Stimulated activated naive CD8-positive, alpha-beta T cell treated with anti-CD3 and anti-CD28 coated beads, Interleukin-15, amount 100 ng/mL, for 72 hours (primary cell): ENCODE measurements around the gene ACD.

Experiments
- ATAC-seq: fragments of 150-1000 bp; cut with Tn5 transposase; 2 replicates; pipeline ENCODE4 v1.10.0; 2021; ENCODE audit warnings: mild to moderate bottlenecking, moderate library complexity
- DNase-seq, 2 donors: peaks; one replicate each; pipeline ENCODE4 v3.0.0; 2021 to 2022
- H3K27ac Mint-ChIP-seq, 2 donors: one replicate each; pipeline ENCODE4 v1.8.0; 2022; ENCODE audit warnings: mild to moderate bottlenecking in 2 of 2, mixed read lengths in 2 of 2, moderate library complexity in 2 of 2
- H3K27me3 Mint-ChIP-seq: one replicate; pipeline ENCODE4 v1.8.0; 2022; ENCODE audit warnings: mixed read lengths
- H3K4me1 Mint-ChIP-seq: one replicate; pipeline ENCODE4 v1.8.0; 2022; ENCODE audit warnings: mild to moderate bottlenecking, mixed read lengths
- H3K4me3 Mint-ChIP-seq, 2 donors: one replicate each; pipeline ENCODE4 v1.8.0; 2022; ENCODE audit warnings: mild to moderate bottlenecking in 2 of 2, mixed read lengths in 2 of 2, moderate library complexity in 1 of 2
- H3K9me3 Mint-ChIP-seq, 2 donors: one replicate each; pipeline ENCODE4 v1.8.0; 2022; ENCODE audit warnings: mixed read lengths in 2 of 2

Gene ACD

DNA sequence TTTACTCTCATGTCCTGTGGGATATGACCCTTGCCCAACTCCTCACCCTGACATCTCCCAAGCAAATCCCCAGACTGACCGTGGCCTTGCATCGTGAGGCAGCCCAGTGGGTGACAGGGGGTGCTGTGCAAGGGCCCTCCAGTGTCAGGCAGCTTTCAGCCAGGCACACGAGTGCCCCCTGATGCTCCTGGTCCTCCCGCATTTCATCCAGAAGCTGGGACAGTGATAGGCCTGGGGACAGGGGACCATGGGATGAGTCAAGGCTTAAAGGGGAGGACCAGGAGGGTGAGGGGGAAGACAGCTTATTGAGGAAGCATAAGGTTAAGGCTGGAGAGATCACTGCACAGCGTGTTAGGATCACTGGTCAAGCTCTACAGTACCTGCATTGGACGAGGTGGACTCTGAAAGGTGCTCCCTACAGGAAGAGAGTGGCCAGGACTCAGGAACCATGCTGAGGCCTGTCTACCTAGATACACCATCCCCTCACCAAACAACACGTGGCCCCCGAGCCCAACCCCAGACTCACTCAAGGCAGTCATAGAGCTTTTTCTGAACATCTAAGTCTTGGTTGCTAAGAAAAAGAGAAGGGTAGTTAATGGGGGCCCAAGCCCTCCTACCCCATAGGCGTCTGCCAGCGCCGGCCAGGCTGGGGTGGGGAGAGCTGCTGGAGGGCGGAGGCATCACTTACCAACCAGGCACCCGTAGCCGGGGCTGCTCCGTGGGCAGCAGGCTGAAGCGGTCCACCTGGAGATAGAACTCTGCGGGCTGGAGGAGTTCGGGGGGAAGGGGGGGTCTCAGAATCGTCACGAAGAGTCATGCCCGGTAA lies 998 bp downstream of the ACD start:
- peak overlapping the region; percentile 95 for H3K4me3 Mint-ChIP-seq
- H3K27ac Mint-ChIP-seq: peak overlapping the region; percentile 28 to 81
- H3K9me3 Mint-ChIP-seq: no peaks in the 10 kb centered on the region
- no peaks in the 10 kb centered on the region for H3K27me3 Mint-ChIP-seq
- peaks cover 54% of the 10 kb centered on the region for H3K4me1 Mint-ChIP-seq
- ATAC-seq (no peak), DNase-seq (no peak)

DNA sequence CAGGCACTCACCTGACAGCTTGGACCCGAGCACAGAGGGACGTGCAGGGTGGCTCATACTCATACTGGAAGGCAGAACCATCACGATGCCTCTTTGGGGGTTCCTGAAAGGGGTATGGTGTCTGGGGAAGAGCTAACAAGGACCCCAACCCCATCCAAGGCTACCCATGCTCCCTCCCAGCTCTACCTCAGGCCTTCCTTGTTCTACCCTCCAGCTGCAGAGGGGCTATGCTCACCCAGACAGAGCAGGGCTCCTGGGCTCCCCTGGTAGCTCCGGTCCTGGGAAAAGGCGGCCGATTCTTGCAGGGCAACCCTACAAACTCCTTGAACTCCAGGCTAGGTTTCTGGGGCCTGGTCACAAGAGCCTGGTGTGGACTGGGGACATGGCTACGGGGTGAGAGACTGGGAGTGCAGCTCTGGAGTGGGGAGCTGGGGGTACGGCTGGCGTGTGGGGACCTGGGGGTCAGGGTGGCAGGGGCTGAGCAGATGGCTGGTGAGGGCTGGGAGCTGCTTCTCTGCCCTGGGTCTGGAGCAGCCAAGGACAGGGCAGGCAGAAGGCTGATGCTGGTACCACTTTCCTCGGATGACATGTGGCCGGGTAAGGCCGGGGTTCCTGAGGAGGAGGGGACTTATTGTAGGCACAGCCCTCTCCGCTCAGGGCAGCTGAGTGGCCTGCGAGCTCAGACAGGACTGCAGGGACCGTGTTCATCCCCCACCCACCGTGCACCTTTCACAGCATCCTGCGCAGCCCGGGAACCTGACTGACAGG lies 2.1 kb downstream of the ACD start:
- H3K9me3 Mint-ChIP-seq: no peaks in the 10 kb centered on the region
- peak overlapping the region; percentile 14 to 69 for H3K27ac Mint-ChIP-seq
- H3K4me1 Mint-ChIP-seq: peaks cover 47% of the 10 kb centered on the region
- ATAC-seq: no peak
- no peak for DNase-seq
- H3K4me3 Mint-ChIP-seq: peak overlapping the region in 1 of 2 donors; percentile 95
- H3K27me3 Mint-ChIP-seq: no peaks in the 10 kb centered on the region

DNA sequence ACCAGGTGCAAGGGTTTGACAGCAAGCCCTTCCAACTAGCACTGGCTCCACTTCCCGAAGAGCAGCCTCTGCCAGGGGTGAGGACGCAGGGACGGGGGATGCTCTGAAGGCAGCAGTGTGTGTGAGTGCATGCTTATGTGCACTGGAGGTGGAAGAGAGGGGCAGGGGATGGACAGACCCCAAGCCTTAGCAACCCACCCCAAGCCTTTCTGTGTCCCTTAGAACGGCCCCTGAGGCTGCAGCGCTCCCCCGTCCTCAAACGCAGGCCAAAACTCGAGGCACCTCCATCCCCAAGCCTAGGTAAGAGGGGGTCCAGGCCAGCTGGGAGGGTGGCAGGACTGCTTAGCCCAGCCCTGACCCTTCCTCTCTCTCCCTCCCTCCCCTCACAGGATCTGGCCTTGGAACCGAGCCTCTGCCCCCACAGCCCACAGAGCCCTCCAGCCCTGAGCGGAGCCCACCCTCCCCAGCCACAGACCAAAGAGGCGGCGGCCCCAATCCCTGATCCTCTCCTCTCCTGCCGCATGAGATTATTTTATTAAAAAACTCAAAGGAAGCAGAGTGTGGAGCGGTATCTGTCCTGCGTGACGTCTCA lies 2.9 kb downstream of the ACD start:
- H3K4me3 Mint-ChIP-seq: no peak overlapping the region

DNA sequence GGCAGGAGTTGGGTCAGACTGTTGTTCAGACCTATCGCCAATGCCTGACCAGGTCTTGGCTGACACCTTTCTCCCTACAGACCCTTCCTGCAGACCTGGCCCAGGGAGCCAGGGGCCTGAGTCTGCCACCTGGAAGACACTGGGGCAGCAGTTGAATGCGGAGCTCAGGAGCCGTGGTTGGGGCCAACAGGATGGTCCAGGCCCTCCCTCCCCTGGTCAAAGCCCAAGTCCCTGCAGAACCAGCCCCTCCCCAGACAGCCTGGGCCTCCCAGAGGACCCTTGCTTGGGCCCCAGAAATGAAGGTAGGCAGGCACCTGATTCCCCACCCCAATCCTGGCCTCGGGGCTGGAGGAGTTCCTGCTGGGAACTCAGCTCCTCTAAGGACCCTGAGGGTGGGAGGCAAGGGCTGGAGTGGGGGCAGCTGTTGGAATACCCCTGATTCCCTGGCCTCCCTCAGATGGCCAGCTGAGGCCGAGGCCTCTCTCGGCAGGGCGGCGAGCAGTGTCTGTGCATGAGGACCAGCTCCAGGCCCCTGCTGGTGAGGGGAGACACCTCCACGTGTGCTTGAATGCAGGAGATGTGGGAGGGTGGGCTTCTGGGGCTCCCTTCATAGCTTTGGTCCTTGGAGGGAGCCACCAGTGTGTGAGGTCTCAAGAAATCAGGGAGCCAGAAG lies 3.6 kb downstream of the ACD start:
- no peak overlapping the region for H3K4me3 Mint-ChIP-seq
- H3K9me3 Mint-ChIP-seq: no peaks in the 10 kb centered on the region
- DNase-seq (no peak), ATAC-seq (no peak)
- peaks cover 47% of the 10 kb centered on the region for H3K4me1 Mint-ChIP-seq
- peak overlapping the region in 1 of 2 donors; percentile 27 for H3K27ac Mint-ChIP-seq
- H3K27me3 Mint-ChIP-seq: no peaks in the 10 kb centered on the region

More for the DNA sequence above, 2.9 kb downstream of the ACD start:
- H3K4me1 Mint-ChIP-seq: peaks cover 47% of the 10 kb centered on the region
- H3K9me3 Mint-ChIP-seq: no peaks in the 10 kb centered on the region
- DNase-seq: no peak
- ATAC-seq: no peak
- no peak overlapping the region for H3K27ac Mint-ChIP-seq
- H3K27me3 Mint-ChIP-seq: no peaks in the 10 kb centered on the region

DNA sequence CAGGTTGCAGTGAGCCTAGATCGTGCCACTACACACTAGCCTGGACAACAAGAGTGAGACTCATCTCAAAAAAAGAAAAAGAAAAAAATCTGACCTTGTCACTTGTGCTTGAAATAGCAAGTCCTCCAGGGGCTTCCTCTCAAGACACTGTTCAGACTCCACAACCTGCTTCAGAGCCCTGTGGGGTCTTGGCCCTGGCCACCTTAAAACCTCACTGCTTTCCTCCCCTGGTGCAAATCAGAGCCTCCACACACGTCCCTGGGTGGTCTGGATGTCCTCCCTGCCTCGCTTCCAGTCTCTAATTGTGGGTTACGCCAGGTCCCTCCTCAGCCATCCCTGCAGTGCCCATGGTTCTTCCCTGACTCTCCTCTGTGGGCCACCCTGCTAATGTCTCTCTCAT lies 4.7 kb downstream of the ACD start:
- peak overlapping the region; percentile 54 to 87 for H3K27ac Mint-ChIP-seq

DNA sequence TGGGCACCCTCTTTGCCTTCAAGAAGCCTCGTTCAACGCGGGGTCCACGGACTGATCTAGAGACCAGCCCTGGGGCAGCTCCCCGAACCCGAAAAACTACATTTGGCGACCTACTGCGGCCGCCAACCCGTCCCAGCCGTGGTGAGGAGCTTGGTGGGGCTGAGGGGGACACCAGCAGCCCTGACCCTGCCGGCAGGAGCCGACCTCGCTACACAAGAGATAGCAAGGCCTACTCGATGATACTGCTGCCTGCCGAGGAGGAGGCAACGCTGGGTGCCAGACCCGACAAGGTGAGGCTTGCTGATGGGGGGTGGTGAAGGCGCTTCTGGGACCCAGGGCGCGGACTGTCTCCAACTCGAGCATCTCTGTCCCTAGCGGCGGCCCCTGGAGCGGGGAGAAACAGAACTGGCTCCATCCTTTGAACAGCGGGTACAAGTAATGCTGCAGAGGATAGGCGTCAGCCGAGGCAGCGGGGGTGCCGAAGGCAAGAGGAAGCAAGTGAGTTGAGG lies 5.6 kb downstream of the ACD start:
- H3K4me3 Mint-ChIP-seq: no peak overlapping the region
- H3K27me3 Mint-ChIP-seq: no peaks in the 10 kb centered on the region
- ATAC-seq: no peak
- H3K27ac Mint-ChIP-seq: no peak overlapping the region
- no peaks in the 10 kb centered on the region for H3K9me3 Mint-ChIP-seq
- peaks cover 38% of the 10 kb centered on the region for H3K4me1 Mint-ChIP-seq
- DNase-seq: no peak

More for the DNA sequence above, 4.7 kb downstream of the ACD start:
- DNase-seq (no peak), ATAC-seq (no peak)
- Mint-ChIP-seq H3K9me3 (no peaks in the 10 kb centered on the region), H3K27me3 (no peaks in the 10 kb centered on the region), H3K4me3 (no peak overlapping the region), H3K4me1 (peaks cover 42% of the 10 kb centered on the region)

DNA sequence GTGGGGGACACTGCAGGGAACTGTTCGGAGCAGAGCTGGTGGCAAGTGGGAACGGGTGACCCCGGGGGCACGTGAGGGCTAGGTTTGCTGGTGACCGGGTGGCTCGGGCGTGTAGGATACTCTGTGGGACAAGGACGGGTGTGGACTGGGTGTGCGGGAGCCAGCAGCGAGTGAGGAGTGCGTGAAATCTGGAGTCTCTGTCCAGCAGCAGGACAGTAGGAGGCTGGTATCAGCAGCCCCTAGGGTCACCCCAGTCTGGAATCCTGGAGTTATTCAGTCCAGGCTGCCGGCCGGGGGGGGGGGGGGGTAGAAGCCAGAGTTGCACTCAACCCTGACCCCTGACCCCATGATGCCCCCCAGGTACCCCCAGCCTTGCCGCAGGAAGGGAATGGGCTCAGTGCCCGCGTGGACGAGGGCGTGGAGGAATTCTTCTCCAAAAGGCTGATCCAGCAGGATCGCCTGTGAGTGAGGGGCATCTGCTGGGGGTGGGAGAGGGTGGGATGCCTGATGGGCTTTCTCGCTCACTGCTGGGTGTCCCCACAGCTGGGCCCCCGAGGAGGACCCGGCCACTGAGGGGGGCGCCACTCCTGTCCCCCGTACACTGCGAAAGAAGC lies 6.2 kb downstream of the ACD start:
- no peaks in the 10 kb centered on the region for H3K27me3 Mint-ChIP-seq
- peak; percentile 8 for ATAC-seq
- H3K9me3 Mint-ChIP-seq: no peaks in the 10 kb centered on the region
- peaks cover 32% of the 10 kb centered on the region for H3K4me1 Mint-ChIP-seq
- no peak overlapping the region for H3K27ac Mint-ChIP-seq
- no peak for DNase-seq
- H3K4me3 Mint-ChIP-seq: no peak overlapping the region

DNA sequence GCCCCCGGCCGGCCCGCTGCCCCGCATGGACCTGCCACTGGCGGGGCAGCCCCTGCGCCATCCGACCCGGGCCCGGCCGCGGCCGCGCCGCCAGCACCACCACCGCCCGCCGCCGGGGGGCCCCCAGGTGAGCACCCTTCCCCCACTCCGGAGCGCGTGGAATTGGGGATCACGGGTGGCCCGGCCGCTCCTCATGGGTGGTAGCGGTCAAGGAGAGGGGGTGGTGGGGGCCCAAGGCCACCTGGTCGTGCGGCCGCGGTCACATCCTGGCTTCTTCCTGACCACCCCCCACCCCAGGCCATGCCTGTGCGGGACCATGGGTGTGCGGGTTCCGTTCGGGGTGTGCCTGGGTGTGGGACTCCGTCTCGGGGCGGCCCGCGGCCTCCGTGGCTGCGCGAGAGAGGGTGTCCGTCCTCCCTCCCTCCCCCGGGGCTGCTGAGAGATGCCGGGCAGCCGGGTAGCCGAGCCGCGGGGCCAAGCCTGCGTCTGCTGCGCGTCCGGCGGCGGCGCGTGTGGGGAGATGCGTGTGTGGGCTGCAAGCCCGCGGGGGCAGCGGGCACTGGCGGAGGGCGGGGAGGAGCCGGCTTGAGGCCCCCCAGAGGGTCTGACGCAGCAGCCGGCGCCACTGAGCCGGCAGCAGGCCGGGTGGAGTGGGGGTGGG lies 6.8 kb downstream of the ACD start:
- peak; percentile 44 for ATAC-seq
- Mint-ChIP-seq H3K27me3 (no peaks in the 10 kb centered on the region), H3K9me3 (no peaks in the 10 kb centered on the region), H3K4me3 (no peak overlapping the region), H3K27ac (no peak overlapping the region), H3K4me1 (peaks cover 26% of the 10 kb centered on the region)
- no peak for DNase-seq

DNA sequence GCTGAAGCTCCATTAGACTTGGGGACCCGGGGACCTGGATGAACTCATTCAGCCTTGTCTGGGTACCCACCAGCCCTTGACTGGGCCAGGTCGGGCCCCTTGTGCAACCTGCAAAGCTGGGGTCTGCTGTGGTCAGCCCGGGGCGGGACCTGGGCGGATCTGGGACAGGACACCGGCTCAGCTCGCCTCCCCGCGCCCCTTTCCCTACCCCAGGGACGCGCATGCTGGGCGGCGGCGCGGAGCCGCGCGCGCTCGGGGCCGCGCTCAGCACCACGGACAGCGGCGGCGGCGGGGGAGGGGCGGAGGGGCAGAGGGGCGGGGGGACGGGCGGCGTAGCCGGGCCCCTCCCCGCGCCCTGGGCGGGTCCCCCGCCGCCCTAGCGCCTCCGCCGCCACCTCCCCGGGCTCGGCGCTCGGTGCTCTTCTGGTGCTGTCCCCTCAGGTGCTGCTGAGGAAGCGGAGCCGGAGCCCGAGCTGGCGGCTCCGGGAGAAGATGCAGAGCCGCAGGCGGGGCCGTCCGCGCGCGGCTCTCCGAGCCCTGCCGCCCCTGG lies 7.4 kb downstream of the ACD start:
- Mint-ChIP-seq H3K27me3 (no peaks in the 10 kb centered on the region), H3K9me3 (no peaks in the 10 kb centered on the region), H3K27ac (no peak overlapping the region), H3K4me1 (peaks cover 20% of the 10 kb centered on the region), H3K4me3 (no peak overlapping the region)
- ATAC-seq: peak; percentile 47
- DNase-seq: no peak

DNA sequence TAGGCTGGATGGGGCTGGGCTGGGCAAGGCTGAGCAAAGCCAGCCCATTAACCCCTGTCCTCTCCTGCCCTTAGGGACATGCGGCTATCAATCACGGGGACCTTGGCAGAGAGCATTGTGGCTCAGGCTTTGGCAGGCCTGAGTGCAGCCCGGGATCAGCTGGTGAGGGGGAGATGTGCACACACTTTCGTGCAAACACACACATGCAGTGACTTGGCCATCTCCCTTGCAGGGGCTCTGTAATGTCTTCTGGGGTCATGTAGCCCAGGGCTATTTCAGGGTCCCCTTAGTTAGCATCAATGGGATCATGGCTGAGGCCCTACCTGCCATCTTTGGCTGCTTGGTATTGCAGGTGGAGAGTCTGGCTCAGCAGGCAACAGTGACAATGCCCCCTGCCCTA lies 8.2 kb downstream of the ACD start:
- Mint-ChIP-seq H3K4me1 (peaks cover 23% of the 10 kb centered on the region), H3K27me3 (no peaks in the 10 kb centered on the region), H3K9me3 (no peaks in the 10 kb centered on the region), H3K4me3 (no peak overlapping the region), H3K27ac (peak overlapping the region in 1 of 2 donors; percentile 95)
- ATAC-seq (no peak), DNase-seq (no peak)

DNA sequence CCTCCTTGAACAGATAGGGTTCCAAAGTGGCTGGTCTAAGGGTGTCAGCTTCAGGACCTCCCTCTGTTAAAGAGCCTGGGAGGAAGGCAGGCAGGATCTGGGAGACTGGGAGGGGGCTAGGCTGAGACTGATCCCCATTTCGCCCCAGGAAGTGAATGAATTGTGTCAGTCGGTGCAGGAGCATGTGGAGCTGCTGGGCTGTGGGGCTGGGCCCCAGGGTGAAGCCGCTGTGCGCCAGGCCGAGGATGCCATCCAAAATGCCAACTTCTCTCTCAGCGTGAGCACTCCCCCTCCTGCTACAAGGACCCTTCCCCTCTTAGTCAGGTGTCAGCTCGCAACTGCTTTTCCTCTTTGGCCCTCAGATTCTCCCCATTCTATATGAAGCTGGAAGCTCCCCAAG lies 9.0 kb downstream of the ACD start:
- DNase-seq (no peak), ATAC-seq (no peak)
- no peak overlapping the region for H3K27ac Mint-ChIP-seq
- H3K27me3 Mint-ChIP-seq: no peaks in the 10 kb centered on the region
- peaks cover 31% of the 10 kb centered on the region for H3K4me1 Mint-ChIP-seq
- no peaks in the 10 kb centered on the region for H3K9me3 Mint-ChIP-seq
- no peak overlapping the region for H3K4me3 Mint-ChIP-seq

DNA sequence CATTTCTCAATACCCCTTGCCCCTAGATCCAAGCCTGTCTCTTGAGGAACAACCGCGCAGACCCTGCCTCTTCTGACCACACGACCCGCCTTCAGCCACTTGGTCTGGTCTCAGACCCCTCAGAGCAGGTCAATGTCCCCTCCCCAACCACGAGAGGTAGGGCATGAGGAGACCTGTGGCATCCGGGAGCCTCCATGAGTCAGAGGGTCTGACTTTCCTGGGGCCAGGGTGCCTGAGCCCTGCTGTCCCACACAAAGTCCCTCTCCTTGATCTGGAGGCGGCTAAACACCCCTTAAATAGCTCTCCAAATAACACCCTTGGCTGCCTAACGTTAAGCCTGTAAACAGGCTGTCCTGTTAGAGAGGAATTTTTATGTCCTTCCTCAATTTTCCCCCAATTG lies 10.0 kb downstream of the ACD start:
- DNase-seq: no peak
- Mint-ChIP-seq H3K4me3 (no peak overlapping the region), H3K4me1 (peaks cover 32% of the 10 kb centered on the region), H3K9me3 (no peaks in the 10 kb centered on the region), H3K27me3 (no peaks in the 10 kb centered on the region), H3K27ac (no peak overlapping the region)
- ATAC-seq: no peak

DNA sequence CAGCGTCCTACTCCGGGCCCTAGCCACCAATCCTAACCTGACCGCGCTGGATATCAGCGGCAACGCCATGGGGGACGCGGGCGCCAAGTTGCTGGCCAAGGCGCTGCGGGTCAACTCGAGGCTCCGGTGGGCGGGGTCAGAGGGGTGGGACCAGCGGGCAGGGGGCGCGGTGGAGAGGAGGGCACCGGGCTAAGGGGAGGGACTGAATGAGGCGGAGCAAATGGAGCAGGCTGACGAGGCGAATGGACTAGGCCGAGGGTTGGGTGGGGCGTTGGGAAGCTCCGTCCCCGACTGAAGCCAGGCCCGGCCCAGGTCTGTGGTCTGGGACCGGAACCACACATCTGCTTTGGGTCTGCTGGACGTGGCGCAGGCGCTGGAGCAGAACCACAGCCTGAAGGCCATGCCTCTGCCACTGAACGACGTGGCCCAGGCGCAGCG lies 10.5 kb downstream of the ACD start:
- Mint-ChIP-seq H3K4me3 (no peak overlapping the region), H3K4me1 (peaks cover 34% of the 10 kb centered on the region), H3K27me3 (no peaks in the 10 kb centered on the region), H3K9me3 (no peaks in the 10 kb centered on the region), H3K27ac (no peak overlapping the region)
- DNase-seq: no peak
- ATAC-seq: no peak

DNA sequence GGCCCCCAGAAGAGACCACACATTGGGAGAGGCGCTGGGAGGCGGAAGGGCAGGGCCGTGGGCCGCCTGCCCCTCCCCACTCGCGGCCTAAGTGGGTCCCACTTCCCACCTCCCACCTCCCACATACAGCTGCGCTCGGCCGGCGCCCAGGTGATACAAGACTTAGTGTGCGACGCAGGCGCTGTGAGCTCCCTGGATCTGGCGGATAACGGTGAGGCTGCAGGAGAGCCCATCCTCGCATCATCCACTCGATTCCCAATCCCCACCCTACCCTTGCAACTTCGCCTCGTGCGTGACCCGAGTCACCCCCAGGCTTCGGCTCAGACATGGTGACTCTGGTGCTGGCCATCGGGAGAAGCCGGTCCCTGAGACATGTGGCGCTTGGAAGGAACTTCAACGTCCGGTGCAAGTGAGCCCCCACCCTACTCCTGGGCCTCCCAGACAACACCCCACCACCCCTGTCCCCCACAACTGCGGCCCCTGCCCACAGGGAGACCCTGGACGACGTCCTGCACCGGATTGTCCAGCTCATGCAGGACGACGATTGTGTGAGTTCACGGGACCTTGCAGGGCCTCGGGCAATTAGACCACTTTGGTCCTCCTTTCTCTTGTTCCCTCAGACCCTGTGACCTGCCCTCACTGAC lies 11.2 kb downstream of the ACD start:
- DNase-seq (no peak), ATAC-seq (no peak)
- no peaks in the 10 kb centered on the region for H3K27me3 Mint-ChIP-seq
- H3K4me1 Mint-ChIP-seq: peaks cover 40% of the 10 kb centered on the region
- no peak overlapping the region for H3K4me3 Mint-ChIP-seq
- H3K9me3 Mint-ChIP-seq: no peaks in the 10 kb centered on the region
- H3K27ac Mint-ChIP-seq: no peak overlapping the region
